ENCODE data around the gene CNGA4. TPM values are rescaled to one million over a fixed set of nuclear protein-coding genes. Genes with fewer than 3 reads are reported as not detected.

CNGA4 gene
- total RNA-seq, 1 experiment from 2014 or later: 0.27 TPM

- Histone ChIP-seq H3K9me3 (ENCODE audit: control insufficient read depth in 1 of 2, insufficient read depth in 1 of 2, low read depth in 1 of 2, low read length in 2 of 2) (no peaks in the 10 kb centered on the region), H4K20me1 (ENCODE audit: insufficient read depth) (no peaks in the 10 kb centered on the region), H3K36me3 (ENCODE audit: control insufficient read depth in 1 of 2, insufficient read depth in 2 of 2, low read length in 2 of 2) (no peaks in the 10 kb centered on the region), H3K9ac (ENCODE audit: low read length) (no peak overlapping the region), H3K4me3 (replicated peaks in 1 of 2; ENCODE audit: low read depth in 1 of 2, low read length in 2 of 2) (no peak overlapping the region), H3K27ac (ENCODE audit: low read depth, low read length) (no peak overlapping the region), H3K4me2 (ENCODE audit: low read length) (no peak overlapping the region), H3K4me1 (ENCODE audit: control insufficient read depth in 1 of 2, insufficient read depth in 2 of 2, low read length in 2 of 2) (peaks cover 0 to 16% of the 10 kb centered on the region in 2 experiments; a peak in 2 of 4 replicates), H3K79me2 (ENCODE audit: insufficient read depth, low read length) (peaks cover 15% of the 10 kb centered on the region), H3K9me2 (ENCODE audit: insufficient read depth) (peaks cover 6% of the 10 kb centered on the region; the same call in 1 of the 2 replicates), H3K27me3 (ENCODE audit: insufficient read depth, low read length) (no peaks in the 10 kb centered on the region), H2AFZ (ENCODE audit: low read depth, low read length, poor library complexity, severe bottlenecking) (no peak overlapping the region)
- POLR2A ChIA-PET: no interaction called here
- BruUV-seq (replicated peaks): no TSS peak
- intact Hi-C loops (cut with micrococcal nuclease): no loop called here
- no peak for DNase-seq (ENCODE audit: low read depth, low spot score)
- TF ChIP-seq TCF7L2 (IDR thresholded peaks at IDR 0.05; ENCODE audit: borderline replicate concordance, extremely low read depth, insufficient read depth, insufficient read length): no peak
- TF ChIP-seq ZFX (IDR thresholded peaks at IDR 0.05): no peak
- TF ChIP-seq RAD21 (IDR thresholded peaks at IDR 0.05; ENCODE audit: low read depth): no peak
- no peak for TF ChIP-seq SIN3A (IDR thresholded peaks at IDR 0.05; ENCODE audit: low read depth)
- no peak for TF ChIP-seq POLR2A (IDR thresholded peaks at IDR 0.05; ENCODE audit: borderline replicate concordance, extremely low read depth, insufficient read depth, insufficient read length)
- TF ChIP-seq ZBTB33 (IDR thresholded peaks at IDR 0.05; ENCODE audit: extremely low read depth, insufficient replicate concordance, low read length): no peak
- RAD21 ChIA-PET (ENCODE audit: low non-redundant PET in 1 of 2, low total read pairs in 2 of 2, uncharacterized antibody in 2 of 2, unreplicated experiment in 2 of 2): no interaction called here
- ATAC-seq: no peak
- CTCF ChIA-PET: interaction anchor here (2.7 kb wide), 1 partner anchor 14 kb away, joined by 11 read pairs; no protein-coding TSS in a partner anchor
Measured at GRCh38 chr11:6237761-6238302, 1.1 kb upstream of the CNGA4 start.

GRCh38 chr11:6240139-6240538 is 1.2 kb downstream of the CNGA4 start:
- CTCF ChIA-PET: interaction anchor here (1.2 kb wide), 1 partner anchor 11 kb away, joined by 3 read pairs; no protein-coding TSS in a partner anchor
- Histone ChIP-seq H3K79me2 (ENCODE audit: insufficient read depth, low read length) (no peaks in the 10 kb centered on the region), H3K27me3 (ENCODE audit: insufficient read depth, low read length) (no peaks in the 10 kb centered on the region), H4K20me1 (ENCODE audit: insufficient read depth) (no peaks in the 10 kb centered on the region), H2AFZ (ENCODE audit: low read depth, low read length, poor library complexity, severe bottlenecking) (no peak overlapping the region), H3K9me2 (ENCODE audit: insufficient read depth) (no peaks in the 10 kb centered on the region), H3K27ac (ENCODE audit: low read depth, low read length) (no peak overlapping the region), H3K4me3 (replicated peaks in 1 of 2; ENCODE audit: low read depth in 1 of 2, low read length in 2 of 2) (no peak overlapping the region), H3K36me3 (ENCODE audit: control insufficient read depth in 1 of 2, insufficient read depth in 2 of 2, low read length in 2 of 2) (no peaks in the 10 kb centered on the region), H3K4me2 (ENCODE audit: low read length) (no peak overlapping the region), H3K4me1 (ENCODE audit: control insufficient read depth in 1 of 2, insufficient read depth in 2 of 2, low read length in 2 of 2) (peaks cover 0 to 5% of the 10 kb centered on the region in 2 experiments; a peak in 1 of 4 replicates), H3K9me3 (ENCODE audit: control insufficient read depth in 1 of 2, insufficient read depth in 1 of 2, low read depth in 1 of 2, low read length in 2 of 2) (no peaks in the 10 kb centered on the region), H3K9ac (ENCODE audit: low read length) (no peak overlapping the region)
- BruUV-seq (replicated peaks): no TSS peak
- POLR2A ChIA-PET: no interaction called here
- intact Hi-C loops (cut with micrococcal nuclease): no loop called here
- DNase-seq (ENCODE audit: low read depth, low spot score) (no peak), ATAC-seq (no peak)
- RAD21 ChIA-PET (ENCODE audit: low non-redundant PET in 1 of 2, low total read pairs in 2 of 2, uncharacterized antibody in 2 of 2, unreplicated experiment in 2 of 2): no interaction called here
- TF ChIP-seq JUND (IDR thresholded peaks at IDR 0.05): no peak
- TF ChIP-seq CTCF (IDR thresholded peaks at IDR 0.05 in 2 of 3, conservative IDR thresholded peaks at IDR 0.05 in 1 of 3; ENCODE audit: borderline replicate concordance in 1 of 3, insufficient read depth in 1 of 3, low read depth in 2 of 3, low read length in 2 of 3): no peak
- TF ChIP-seq REST (IDR thresholded peaks at IDR 0.05; ENCODE audit: low read depth): no peak
- no peak for TF ChIP-seq ZNF274 (IDR thresholded peaks at IDR 0.05; ENCODE audit: low read depth, low read length)
- TF ChIP-seq ATF3 (IDR thresholded peaks at IDR 0.05): no peak

Data from HCT116 (cell line).